Right renal pelvis (tissue), 4 donors: Measurements from ENCODE around the gene OTOP2. TPM values are rescaled to one million over a fixed set of nuclear protein-coding genes. Genes with fewer than 3 reads are reported as not detected.
A peak's percentile ranks its signal among the peaks of the same experiment; 100 is the strongest.

Experiments
- DNase-seq, 4 donors: peaks; one replicate each; pipeline ENCODE4 v3.0.0-alpha.2; 2013; ENCODE audit warnings: low read depth in 4 of 4, low spot score in 3 of 4, missing footprints in 1 of 4
- polyA plus RNA-seq, 4 donors: library from polyadenylated mRNA; unstranded; fragments of 120-200 nt; gene quantifications; one replicate each; pipeline ENCODE4 v1.2.1, GENCODE V29; 2013; ENCODE audit not compliant: insufficient read length in 4 of 4

Gene OTOP2, protein sequence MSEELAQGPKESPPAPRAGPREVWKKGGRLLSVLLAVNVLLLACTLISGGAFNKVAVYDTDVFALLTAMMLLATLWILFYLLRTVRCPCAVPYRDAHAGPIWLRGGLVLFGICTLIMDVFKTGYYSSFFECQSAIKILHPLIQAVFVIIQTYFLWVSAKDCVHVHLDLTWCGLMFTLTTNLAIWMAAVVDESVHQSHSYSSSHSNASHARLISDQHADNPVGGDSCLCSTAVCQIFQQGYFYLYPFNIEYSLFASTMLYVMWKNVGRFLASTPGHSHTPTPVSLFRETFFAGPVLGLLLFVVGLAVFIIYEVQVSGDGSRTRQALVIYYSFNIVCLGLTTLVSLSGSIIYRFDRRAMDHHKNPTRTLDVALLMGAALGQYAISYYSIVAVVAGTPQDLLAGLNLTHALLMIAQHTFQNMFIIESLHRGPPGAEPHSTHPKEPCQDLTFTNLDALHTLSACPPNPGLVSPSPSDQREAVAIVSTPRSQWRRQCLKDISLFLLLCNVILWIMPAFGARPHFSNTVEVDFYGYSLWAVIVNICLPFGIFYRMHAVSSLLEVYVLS
- under 1 TPM in 2 of 4 donors, not detected in 2; 0.03 to 0.10 TPM for polyA plus RNA-seq

DNA sequence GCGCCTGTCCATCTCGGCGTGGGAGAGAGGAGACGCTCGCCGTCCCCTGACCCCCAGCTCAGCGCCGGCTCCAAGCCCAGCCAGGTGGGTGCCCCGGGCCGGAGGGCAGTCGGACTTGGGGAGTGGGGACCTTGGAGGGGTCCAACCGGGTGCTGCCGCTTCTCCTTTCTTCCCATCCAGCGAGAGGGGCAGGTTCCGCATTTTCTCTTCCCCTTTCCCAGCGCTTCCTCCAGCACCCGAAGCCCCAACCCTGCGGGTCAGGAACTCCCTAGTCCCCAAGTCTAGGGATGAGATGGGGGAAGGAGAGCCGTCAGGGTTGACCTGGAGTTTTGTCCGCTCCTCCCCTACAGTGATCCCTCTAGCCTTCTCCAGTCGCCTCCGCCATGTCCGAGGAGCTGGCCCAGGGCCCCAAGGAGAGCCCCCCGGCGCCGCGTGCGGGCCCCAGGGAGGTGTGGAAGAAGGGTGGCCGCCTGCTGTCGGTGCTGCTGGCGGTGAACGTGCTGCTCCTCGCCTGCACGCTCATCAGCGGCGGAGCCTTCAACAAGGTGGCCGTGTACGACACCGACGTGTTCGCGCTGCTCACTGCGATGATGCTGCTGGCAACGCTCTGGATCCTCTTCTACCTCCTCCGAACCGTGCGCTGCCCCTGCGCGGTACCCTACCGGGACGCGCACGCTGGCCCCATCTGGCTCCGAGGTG, at the start of gene OTOP2:
OTOP2 (plus strand) TSS at position 24 of the 699 bp plus-strand sequence; CDS start at position 384, 360 bp downstream.
- no peak for DNase-seq

DNA sequence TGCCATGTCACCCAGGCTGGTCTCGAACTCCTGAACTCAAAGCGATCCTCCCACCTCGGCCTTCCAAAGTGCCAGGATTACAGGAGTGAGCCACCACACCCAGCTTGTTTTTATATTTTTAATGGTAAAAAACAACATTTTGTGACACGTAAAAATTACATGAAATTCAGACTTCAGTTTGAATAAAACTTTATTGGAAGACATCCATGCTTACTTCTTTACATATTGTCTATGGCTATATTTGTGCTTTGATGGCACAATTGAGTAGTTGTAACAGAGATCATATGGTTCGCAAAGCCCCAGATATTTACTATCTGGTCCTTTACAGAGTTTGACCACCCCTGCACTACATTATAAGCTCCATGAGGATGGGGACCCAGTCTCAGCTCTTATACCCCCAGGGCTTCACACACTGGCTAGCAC, 49.4 kb upstream of the OTOP2 start:
- no peak for DNase-seq

DNA sequence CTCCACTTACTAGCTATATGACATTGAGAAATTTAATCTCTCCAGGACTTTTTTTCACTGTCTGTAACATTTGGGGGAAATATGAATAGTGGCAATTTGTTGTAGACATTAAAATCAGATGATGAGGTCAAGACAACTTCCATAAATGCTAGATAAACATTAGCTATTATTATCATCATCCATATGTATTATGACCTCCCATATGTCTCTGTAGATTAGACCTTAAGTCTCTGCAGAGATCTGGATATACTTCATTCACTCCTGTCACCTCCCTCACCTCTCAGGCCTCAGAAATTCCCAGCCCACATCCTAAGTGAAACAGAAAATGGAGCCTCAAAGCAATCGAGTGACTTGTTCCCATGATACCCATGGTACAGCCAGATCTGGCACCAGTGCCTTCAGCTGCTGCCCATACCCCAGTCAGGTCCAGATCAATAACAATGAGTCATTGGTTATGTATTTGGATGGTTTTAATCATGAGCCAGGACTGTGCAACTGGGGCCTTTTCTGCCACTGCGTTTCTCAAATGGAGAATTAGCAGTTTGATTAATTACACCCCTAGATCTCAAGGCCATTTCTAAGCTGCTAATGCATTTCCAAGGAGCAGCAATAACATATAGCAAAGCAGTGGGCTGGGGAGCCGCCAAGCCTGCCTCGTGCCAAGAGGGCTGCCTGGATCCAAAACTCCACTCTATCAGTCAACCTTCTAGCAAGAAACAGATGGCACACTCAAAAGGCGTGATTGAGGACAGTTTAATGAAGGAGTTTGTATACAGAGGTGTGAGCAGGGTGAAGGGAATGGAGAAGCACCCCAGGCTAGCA, 48.7 kb upstream of the OTOP2 start:
- DNase-seq: no peak

DNA sequence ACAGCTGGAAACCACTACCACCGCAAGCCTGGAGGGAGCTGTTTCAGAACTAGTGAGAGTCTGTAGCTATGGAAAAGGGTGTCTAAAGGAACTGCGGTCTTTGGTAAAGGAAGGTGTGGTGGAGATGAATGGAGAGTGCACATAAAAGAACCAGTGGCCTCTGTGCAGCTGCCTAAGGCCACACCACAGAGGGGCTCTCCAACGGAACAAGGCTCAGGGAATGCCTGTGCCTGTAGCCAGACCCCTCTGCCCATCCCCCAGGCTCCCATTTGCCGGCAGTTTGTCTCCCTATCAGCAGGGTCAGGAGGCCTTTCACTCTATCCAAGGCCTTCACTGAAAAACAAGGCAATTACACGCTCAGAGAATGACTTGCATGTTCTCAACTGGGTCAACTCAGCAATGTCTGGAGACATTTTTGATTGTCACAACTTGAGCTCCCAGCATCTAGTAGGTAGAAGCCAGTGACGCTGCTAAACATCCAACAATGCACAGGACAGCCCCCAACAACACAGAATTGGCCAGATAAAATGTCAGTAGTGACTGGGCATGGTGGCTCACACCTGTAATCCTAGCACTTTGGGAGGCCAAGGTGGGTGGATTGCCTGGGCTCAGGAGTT, 48.0 kb upstream of the OTOP2 start:
- DNase-seq: no peak

DNA sequence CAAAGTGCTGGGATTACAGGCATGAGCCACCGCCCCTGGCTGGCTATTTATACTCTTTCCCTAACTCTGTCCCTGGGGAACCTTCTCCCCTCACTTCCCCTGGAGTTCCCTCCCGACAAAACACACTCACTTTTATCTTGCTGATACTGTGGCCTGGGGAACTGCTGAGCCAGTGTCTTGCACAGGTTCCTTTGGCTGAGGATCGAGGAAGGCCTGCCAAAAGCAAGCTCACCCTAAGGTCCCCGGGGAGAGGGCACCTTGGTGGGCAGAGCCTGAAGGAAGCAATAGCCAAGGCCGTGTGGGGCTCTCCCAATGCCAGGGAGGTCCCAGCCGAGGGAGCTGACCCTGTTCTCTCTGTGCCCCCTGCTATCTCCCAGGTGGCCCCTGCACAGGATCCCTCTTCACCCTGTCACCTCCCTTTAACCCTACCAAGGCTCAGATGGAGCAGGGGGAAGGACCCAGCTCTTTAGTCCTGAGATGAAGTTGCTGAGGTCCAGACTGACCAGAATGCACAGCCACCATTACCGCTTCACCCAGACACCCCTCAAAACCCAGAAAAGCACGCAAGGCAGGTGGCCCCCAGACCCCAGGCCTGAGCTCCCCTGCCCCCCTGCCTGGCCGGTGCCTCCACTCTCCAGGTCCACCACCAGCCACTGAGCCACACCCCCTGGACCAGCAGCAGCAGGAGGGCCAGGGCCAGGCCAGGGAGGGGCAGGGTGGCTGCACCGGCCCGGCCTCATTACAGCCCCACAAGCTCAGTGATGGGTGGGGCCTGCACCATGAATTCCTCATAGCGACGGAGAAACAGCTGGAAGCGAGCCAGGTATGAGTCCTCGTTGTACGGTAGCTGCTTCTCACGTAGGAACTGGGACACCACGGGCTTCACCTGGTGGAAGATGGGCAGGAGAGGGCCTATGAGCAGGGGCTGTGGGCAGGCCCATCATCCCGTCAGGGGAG, 46.2 kb upstream of the OTOP2 start:
- DNase-seq: no peak

DNA sequence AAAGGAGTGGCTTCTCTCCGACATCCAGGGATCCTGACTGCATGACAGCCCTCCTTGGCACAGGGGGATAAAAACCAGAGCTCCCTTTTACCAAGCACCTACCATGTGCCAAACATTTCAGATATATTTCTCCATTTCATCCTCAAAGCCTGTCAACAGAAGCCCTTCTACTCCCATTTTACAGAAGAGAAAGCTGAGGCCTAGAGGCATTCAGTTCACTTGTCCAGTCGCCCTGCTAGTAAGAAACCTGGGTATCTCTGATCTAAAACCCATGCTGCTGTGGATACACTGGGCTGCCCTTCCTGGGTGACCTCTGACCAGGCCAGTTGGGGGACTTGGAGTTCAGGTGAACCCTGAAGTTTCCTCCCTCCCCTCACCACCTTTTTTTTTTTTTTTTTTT, 45.4 kb upstream of the OTOP2 start:
- no peak for DNase-seq

DNA sequence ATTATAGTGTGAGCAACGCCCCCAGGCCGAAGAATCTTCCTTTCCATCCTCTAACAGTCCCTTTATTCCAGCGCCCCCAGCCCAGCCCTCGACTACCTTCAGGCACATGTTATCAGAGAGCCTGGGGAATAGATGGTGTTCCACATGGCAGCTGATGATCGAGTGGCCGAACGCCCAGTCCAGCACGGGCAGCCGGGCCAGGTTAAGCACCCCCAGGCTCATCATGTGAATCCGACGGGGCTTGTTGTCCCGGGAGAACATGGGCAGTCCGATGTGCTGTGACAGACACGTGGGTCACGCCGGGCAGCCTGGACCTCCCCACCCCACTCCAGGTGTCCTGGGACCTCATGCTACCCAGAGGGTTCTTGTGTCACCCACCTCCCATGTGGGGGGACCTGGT, 44.8 kb upstream of the OTOP2 start:
- DNase-seq: no peak

DNA sequence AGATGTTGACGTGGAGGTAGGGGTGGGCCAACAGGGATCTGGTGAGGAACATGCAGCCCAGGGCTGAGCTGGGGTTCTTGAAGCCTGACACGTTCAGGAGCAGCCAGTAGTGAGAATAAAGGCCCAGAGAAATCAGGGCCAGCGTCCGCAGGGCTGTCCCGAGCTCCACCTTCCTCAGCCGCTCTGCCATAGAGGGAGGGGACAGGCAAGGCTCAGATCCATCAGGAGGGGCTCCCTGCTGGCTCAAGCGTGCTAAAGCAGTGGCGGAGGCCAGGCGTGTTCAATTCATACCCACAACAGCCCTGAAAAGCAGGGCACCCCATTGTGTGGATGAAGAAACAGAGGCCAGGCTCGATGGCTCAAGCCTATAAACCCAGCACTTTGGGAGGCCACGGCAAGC, 43.0 kb upstream of the OTOP2 start:
- DNase-seq: no peak

DNA sequence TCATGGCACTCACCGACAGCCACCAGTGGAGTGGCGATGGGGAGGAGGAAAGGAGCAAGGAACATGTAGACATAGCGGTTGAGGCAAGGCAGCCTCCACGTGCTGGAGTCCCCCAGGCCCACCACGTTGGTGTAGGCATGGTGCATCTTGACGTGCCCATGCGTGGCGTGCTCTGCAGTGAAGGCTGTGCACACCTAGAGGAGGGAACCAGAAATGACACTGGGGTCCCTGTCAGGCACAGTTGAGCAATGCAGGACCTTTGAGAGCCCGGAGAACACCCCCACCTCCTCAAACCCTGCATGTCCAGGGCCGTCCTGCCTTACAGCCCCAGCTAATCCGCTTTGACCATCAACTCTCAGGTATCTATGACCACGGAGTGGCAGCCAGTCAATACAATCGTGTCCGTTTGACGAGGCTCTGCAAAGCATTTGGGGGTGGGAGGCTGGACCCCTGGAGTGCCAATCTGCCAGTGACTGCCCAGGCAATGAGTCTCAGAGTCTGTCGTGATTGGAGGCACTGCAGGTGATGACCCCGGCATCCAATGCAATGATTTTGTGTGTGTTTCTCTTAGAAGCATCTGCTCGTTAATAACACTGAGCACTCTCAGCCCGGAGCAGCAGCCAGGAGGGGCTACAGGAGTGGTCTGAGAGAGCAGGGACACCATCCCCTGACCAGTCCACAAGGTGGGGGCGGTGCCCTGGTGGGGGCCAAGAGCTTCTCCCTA, 41.4 kb upstream of the OTOP2 start:
- DNase-seq: no peak

DNA sequence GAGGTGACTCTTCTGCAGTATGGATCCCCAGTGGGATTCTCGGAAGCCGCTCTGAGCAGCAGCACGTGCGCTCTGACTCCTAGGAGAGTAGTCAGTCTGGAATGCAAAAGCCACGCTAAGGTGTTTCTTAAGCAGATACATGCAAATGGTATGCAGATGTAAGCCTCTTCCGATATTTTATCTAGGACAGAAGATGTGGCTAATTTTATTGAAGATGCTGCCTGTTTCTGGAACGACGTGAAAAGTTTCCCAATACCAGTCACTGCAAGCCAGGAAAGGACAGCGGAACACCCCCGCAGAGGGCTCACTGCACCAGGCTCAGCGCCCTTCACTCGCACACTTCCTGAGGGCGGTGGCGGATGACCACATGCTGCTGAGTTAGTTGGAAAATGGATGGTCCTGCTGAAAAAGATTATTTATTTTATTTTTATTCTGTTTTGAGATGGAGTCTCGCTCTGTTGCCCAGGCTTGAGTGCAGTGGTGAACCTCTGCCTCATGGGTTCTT, 40.8 kb upstream of the OTOP2 start:
- DNase-seq: no peak

DNA sequence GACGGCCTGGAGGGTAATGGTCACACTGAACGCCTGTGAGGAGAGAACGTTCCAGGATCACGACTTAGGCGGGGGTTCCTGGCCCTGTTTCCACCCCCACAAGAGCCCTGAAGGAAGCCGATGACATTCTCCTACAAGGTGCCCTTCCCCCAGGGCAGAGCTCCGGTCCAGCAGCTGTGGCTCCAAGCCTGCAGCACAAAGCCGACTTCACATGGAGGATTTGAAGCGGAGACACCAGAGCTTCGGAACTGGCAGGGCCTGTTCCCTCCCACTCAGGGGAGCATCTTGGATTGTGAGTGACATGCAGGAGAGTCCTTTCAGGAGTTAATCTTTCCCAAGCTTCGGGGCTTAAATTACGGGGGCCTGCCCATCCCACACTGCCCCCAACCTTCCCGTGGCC, 35.6 kb upstream of the OTOP2 start:
- DNase-seq: peak in 1 of 4 donors; percentile 10

DNA sequence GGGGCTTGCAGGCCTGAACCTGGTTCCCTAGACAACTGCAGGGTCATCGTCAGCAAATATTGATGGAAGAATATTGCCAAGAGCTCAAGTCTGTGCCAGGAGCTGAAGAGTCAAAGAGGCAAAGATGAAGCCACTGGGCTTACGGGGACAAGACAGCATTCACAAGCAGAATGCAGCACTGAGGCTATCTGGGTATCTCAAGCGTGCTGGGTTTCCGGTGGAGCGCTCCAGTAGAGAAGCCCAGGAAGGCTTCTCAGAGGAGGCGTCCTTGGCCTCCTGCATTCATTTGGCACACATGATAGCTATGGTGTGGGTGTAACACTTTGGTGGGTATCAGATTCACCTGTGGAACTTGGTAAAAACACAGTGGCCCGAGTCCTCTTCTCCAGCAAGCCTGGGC, 33.5 kb upstream of the OTOP2 start:
- no peak for DNase-seq

DNA sequence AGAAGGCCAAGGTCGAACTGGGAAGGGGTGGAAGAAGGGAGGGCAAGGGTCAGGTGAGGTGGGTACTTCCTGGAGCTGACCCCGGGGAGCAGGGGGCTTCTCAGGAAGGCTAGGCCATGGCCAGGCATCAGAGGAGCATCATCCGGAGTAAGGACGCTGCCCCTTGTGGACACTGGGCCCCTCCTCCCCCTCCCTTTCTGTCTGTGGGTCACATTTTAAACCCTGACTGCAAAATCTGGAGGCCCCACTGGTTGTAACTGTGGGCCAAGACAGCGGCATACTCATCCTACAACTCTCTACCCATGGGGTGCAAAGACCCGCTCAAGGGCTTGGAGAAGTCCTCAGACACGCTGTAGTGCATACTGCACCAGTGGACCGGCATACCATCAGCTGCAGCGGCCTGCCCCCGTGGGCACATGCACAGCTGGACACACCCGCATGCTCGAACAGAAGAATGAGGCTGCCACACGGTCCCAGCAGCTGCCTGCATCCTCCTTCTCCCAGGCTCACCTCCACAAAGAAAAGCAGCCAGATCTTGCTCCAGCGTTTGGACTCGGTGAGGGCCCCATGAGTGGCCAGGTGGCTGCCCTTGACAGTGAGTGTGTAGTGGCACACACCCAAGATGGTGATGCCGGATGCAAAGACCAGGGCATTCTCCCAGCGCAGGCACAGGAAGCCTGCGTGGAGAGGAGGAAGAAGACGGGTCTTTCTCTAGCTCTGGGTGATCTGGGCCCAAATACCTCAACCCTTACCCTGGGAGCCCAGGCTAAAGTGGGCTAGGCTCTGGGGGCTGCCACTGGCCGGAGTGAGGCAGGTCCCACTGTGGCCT, 31.8 kb upstream of the OTOP2 start:
- DNase-seq: no peak

DNA sequence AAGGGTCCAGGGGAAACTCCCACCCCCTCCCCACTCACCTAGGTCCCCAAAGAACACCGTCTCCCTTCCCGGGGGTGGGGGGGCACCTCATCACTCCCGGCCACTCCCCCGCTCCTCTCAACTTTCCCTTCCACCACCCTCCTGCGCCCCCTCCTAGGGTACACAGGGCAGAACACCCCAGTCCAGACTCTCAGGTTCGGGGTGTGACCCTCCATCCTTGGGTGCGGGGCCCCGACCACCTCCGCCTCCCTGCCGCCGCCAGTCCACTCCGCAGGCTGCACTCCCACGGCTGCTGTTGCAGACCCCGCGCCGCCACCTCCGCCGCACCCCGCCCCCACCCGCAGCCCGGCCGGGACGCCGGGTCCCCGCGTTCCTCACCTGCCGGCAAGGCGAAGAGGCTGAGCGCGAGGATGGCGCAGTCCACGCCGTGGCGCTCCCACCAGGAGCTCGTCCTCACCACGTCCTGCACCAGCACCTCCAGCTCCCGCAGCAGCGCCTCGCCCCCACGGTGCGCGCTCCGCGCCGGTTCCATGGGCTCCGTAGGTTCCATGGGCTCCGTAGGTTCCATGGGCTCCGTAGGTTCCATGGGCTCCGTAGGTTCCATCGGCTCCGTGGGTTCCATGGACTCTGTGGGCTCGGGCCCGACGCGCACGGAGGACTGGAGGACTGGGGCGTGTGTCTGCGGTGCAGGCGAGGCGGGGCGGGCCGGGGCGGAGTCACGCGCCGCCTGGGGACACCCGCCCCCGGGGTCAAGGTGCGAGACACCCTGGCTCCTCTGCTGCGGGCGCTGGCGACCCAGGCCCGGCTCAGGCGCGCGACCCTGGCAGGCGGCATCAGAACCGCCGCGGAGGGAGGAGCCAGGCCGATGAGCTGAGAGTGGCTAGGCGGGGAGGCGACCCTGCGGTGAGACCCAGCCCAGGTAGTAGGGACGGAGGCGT, 30.8 kb upstream of the OTOP2 start, which contains the start of gene FADS6:
FADS6 (minus strand) TSS at position 660 of the 938 bp plus-strand sequence; CDS start at position 622, 38 bp downstream.
- no peak for DNase-seq

DNA sequence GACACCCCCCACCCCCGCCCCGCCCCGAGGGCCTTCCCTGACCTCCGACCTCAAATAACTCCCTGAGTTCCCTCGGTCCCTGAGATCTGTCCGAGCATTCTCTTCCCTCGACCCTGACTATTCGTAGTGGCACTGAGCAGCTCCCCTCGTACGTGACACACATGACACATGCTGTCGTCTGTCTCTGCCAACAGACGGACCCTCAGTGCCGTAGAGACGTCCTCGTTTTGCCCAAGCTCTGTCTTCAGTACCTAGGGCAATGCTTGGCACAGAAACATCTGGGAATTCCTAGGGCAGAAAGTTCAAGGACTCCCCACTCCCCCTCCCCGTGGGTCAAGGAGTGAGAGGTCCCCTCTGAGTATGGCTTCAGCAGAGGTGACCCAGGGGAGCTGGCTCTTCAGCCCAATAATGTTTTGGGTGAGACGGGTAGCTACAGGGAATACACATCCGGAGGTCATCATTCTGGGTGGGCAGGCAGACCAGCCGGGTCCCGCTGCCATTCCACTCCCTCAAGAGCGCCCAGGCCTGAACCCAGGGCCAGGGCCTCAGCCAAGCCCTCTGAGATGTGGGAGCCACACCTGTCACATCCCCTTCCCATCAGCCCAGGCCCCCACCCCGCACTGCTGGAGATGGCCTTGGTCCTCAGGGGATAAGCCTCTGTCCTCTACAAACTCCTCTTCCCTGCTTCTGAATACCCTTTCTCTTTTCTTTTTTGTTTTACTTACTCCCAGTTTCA, 30.0 kb upstream of the OTOP2 start:
- no peak for DNase-seq
